Activated naive CD4-positive, alpha-beta T cell treated with anti-CD3 and anti-CD28 coated beads for 36 hours (primary cell): ENCODE results near the gene CHRNE. TPM values are rescaled to one million over a fixed set of nuclear protein-coding genes. Genes with fewer than 3 reads are reported as not detected.

Source experiments
- CTCF ChIA-PET: fragments of 350-600 bp; sonication (Branson Sonifier 250); formaldehyde crosslinking; loops from one replicate; lab custom pipeline; 2021; ENCODE audit warnings: antibody characterized with exemption; lab: Charles Lee
- DNase-seq: peaks from one replicate; pipeline ENCODE4 v3.0.0-alpha.2; 2020
- H3K27ac Mint-ChIP-seq: one replicate; pipeline ENCODE4 v1.8.0; 2021; ENCODE audit warnings: mild to moderate bottlenecking, mixed read lengths
- H3K27me3 Mint-ChIP-seq: one replicate; pipeline ENCODE4 v1.8.0; 2021; ENCODE audit warnings: low read depth, mixed read lengths
- H3K36me3 Mint-ChIP-seq: one replicate; pipeline ENCODE4 v1.8.0; 2021; ENCODE audit warnings: low read depth, mixed read lengths
- H3K4me1 Mint-ChIP-seq: one replicate; pipeline ENCODE4 v1.8.0; 2021; ENCODE audit warnings: low read depth, mixed read lengths
- H3K4me3 Mint-ChIP-seq: one replicate; pipeline ENCODE4 v1.8.0; 2021; ENCODE audit warnings: mild to moderate bottlenecking, moderate library complexity, mixed read lengths
- H3K9me3 Mint-ChIP-seq: one replicate; pipeline ENCODE4 v1.8.0; 2021; ENCODE audit warnings: mixed read lengths
- intact Hi-C: fragments of 100-400 bp; cut with micrococcal nuclease; formaldehyde crosslinking; loops from one replicate; pipeline ENCODE4 v1.15.1; 2023
- total RNA-seq, 2 experiments: library from RNA; stranded (reverse); gene quantifications; one replicate each; pipeline ENCODE4 v1.2.3, GENCODE V29; 2021

Gene CHRNE
- under 1 TPM; 0.22 to 0.38 TPM for total RNA-seq

GRCh38 chr17:4903051-4903818 lies at the start of gene CHRNE:
Gene CHRNE (minus strand): TSS chr17:4903098. CDS start chr17:4903063, 35 bp downstream.
- peaks cover 32% of the 10 kb centered on the region for H3K4me1 Mint-ChIP-seq
- peak within 1 kb of the TSS; percentile 48 for H3K27ac Mint-ChIP-seq
- no peaks in the 10 kb centered on the region for H3K27me3 Mint-ChIP-seq
- CTCF ChIA-PET: interaction anchor here (0.6 to 2.0 kb wide), 9 partner anchors 9 to 167 kb away, joined by 3 to 9 read pairs (median 3); no protein-coding TSS in a partner anchor
- H3K36me3 Mint-ChIP-seq: no peaks in the 10 kb centered on the region
- H3K4me3 Mint-ChIP-seq: peak within 1 kb of the TSS; percentile 1
- peak; percentile 91 for DNase-seq
- no peaks in the 10 kb centered on the region for H3K9me3 Mint-ChIP-seq
- intact Hi-C loops: loop anchor here (5.0 kb wide), 1 partner anchor 336 kb away; no protein-coding TSS in a partner anchor

- CTCF ChIA-PET: interaction anchor here (1.1 to 1.4 kb wide), 4 partner anchors 11 to 46 kb away, joined by 3 to 4 read pairs (median 4); partner anchors contain the start of genes RNF167, SLC25A11 and SPAG7
- no peak for DNase-seq
- no peaks in the 10 kb centered on the region for H3K27me3 Mint-ChIP-seq
- intact Hi-C loops: no loop called here
- H3K36me3 Mint-ChIP-seq: peaks cover 16% of the 10 kb centered on the region
- H3K4me1 Mint-ChIP-seq: peaks cover 17% of the 10 kb centered on the region
- peak overlapping the region; percentile 81 for H3K4me3 Mint-ChIP-seq
- no peak overlapping the region for H3K27ac Mint-ChIP-seq
- H3K9me3 Mint-ChIP-seq: no peaks in the 10 kb centered on the region
Observed at GRCh38 chr17:4951486-4951885, 48.6 kb upstream of the CHRNE start.

- H3K27me3 Mint-ChIP-seq: no peaks in the 10 kb centered on the region
- no peak for DNase-seq
- H3K4me1 Mint-ChIP-seq: peaks cover 17% of the 10 kb centered on the region
- H3K9me3 Mint-ChIP-seq: no peaks in the 10 kb centered on the region
- peak within 1 kb of the TSS; percentile 81 for H3K4me3 Mint-ChIP-seq
- intact Hi-C loops: no loop called here
- H3K27ac Mint-ChIP-seq: peak within 1 kb of the TSS; percentile 93
- CTCF ChIA-PET: interaction anchor here (1.2 kb wide), 1 partner anchor 11 kb away, joined by 4 read pairs; no protein-coding TSS in a partner anchor
- H3K36me3 Mint-ChIP-seq: peaks cover 20% of the 10 kb centered on the region
Observed at GRCh38 chr17:4950746-4951204, 47.9 kb upstream of the CHRNE start, which contains the start of gene ENO3. Gene ENO3 (plus strand): TSS chr17:4951119. CDS start chr17:4951830, 711 bp downstream.

- intact Hi-C loops: no loop called here
Observed at GRCh38 chr17:4950075-4950745, 47.3 kb upstream of the CHRNE start.

DNA sequence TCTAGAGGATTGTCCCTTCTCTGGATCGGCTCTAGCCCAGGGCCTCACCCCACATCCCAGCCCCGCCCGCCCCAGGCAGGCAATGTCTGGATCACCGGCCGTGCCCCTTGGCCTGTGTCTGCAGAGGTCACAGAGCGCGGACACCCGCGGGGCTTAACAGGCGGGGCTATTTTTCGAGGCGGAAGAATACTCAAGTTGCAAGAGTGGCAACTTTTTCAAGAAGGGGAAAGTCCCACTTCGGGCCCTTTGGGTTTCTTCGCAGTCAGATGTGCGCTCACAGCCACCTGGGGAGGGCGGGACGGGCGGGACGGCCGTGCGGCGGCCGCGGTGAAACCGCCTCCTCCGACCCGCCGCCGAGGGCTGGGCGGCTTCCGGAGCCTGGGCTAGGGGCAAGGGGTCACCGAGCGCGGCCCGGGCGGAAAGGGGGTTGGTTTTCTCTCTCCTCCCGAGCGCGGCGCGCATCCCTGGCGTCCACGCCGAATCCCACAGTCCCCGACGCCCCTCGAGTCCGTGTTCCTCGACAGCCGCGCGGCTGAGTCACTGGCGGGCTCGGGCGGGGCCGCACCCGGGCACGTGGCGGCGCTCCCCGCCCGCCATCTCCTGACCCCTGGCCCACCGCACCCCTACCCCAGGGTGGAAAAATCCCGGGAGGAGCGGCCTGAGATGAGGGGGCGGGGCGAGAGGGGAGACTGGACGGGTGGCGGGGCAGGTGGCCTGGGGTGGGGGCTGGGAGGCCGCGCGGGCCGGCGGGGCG lies 46.6 kb upstream of the CHRNE start:
- Mint-ChIP-seq H3K27me3 (no peaks in the 10 kb centered on the region), H3K9me3 (no peaks in the 10 kb centered on the region), H3K4me1 (peaks cover 29% of the 10 kb centered on the region), H3K36me3 (peaks cover 33% of the 10 kb centered on the region), H3K27ac (peak overlapping the region; percentile 99), H3K4me3 (peak overlapping the region; percentile 97)
- CTCF ChIA-PET: no interaction called here
- intact Hi-C loops: loop anchor here (1.0 to 10.0 kb wide), 7 partner anchors 40 to 985 kb away; partner anchors contain the start of genes ARRB2, ATP2A3, CYB5D2 and INCA1
- DNase-seq: peak; percentile 86

More at GRCh38 chr17:4950075-4950745, 47.3 kb upstream of the CHRNE start:
- Mint-ChIP-seq H3K4me3 (peak overlapping the region; percentile 81), H3K4me1 (peaks cover 22% of the 10 kb centered on the region), H3K9me3 (no peaks in the 10 kb centered on the region), H3K27ac (peak overlapping the region; percentile 93), H3K27me3 (no peaks in the 10 kb centered on the region), H3K36me3 (peaks cover 25% of the 10 kb centered on the region)
- CTCF ChIA-PET: no interaction called here
- DNase-seq: peak; percentile 44

DNA sequence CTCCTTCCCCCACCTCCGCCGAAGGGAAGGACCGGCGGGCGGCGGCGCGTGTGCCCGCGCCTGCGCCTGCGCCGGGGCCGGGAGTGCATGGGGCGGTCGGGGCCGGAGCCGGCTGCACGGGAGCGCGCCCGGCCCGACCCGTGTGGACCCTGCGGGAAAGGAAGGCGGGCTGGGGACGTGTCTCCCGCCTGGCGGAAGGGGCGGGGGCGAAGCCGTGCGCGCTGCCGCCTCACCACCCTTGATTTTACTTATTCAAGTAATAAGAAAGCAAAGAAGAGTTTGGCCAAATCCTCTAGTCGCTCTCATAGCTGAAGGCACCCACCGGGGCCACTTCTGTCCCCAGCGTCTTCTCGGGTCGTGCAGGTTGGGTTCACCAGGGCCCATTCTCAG lies 46.0 kb upstream of the CHRNE start:
- Mint-ChIP-seq H3K4me1 (peaks cover 35% of the 10 kb centered on the region), H3K36me3 (peaks cover 36% of the 10 kb centered on the region), H3K27ac (peak overlapping the region; percentile 99), H3K27me3 (no peaks in the 10 kb centered on the region), H3K9me3 (no peaks in the 10 kb centered on the region), H3K4me3 (peak overlapping the region; percentile 97)
- peak; percentile 78 for DNase-seq
- intact Hi-C loops: loop anchor here (1.0 to 10.0 kb wide), 10 partner anchors 9 to 984 kb away; partner anchors contain the start of genes ARRB2, ATP2A3, CYB5D2 and INCA1
- CTCF ChIA-PET: no interaction called here

DNA sequence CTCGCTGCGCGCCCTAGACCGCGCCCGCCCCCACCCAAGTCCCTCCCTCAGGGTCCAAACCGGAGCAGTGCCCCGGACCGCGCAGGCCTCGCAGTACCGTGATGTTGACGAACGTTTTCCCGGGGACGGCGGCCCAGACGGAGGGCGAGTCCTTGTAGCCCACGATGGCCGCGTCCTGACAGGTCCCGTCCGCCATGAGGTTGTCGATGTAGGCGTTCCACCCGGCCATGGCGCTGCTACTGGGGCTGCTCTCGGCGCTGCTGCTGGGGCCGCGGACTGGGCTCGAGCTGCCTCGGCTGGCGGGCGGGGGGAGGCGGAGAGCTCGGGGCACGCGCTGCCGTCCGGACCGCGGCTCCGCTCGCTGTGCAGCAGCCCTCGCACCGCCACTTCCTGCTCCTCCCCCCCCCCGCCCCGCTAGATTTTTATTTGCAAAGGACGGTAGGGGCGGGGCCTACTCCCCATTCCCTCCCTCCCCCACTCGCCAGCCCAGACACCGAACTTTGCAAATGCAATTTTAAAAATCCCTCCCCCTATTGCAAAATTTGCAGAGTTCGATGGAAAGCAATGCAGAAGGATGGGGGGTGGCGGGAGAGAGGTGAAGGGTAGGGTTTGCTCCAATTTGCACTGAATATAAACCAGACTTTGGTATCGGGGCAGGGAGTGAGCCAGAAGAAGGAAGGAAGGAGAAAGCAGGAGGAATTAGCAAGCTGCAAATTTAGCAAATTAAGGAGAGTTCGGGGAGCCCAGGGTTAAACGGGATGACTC lies 45.5 kb upstream of the CHRNE start, which contains the start of gene PFN1:
Gene PFN1 (minus strand): TSS at position 365 of the 765 bp plus-strand sequence. CDS start 136 bp downstream, at position 229.
- Mint-ChIP-seq H3K36me3 (peaks cover 37% of the 10 kb centered on the region), H3K4me1 (peaks cover 41% of the 10 kb centered on the region), H3K27me3 (no peaks in the 10 kb centered on the region), H3K9me3 (no peaks in the 10 kb centered on the region), H3K4me3 (peak within 1 kb of the TSS; percentile 97), H3K27ac (peak within 1 kb of the TSS; percentile 99)
- CTCF ChIA-PET: no interaction called here
- intact Hi-C loops: loop anchor here (1.0 to 10.0 kb wide), 9 partner anchors 8 to 984 kb away; partner anchors contain the start of genes ARRB2, ATP2A3, CYB5D2 and INCA1
- DNase-seq: peak; percentile 94

DNA sequence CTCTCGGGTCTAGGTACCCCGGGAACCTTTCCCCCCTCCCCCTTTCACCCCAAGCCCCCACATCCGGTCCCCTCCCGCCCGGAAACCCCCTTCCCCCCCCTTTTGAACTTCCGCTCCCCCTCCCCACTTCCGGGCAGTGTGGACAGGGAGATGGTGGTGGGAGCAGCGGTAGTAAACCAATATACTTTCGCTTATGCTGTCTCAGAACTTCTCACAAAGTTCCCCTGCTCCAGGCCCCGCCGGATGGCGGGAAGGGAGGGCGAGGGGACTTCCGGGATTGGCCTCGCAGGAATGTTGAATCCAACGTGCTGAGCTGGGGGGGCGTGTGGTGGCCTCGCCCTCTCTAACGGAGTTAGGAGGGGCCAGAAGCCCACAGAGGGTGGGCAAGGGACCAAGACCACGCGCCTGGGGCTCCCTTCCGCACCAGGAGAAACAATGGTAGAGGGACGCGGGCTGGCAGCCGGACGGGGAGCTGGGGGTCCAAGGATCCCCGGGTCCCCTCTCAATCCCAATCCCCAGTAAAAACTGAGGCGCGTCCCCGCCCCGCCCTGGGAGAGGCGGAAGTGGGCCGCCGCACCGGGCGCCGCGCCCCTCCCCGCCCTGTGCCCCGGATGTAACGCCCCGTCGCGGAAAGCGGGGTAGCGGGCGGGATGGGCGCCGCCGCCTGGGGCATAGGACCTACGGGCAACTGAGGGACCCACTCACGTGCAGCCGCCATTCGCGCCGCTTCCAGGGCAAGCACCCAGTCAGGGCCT lies 44.7 kb upstream of the CHRNE start:
- H3K4me1 Mint-ChIP-seq: peaks cover 49% of the 10 kb centered on the region

GRCh38 chr17:4947010-4947410 lies 44.1 kb upstream of the CHRNE start:
- Mint-ChIP-seq H3K9me3 (no peaks in the 10 kb centered on the region), H3K4me1 (peaks cover 54% of the 10 kb centered on the region), H3K27me3 (no peaks in the 10 kb centered on the region), H3K27ac (peak overlapping the region; percentile 99), H3K36me3 (peaks cover 50% of the 10 kb centered on the region), H3K4me3 (peak overlapping the region; percentile 97)
- DNase-seq: no peak
- intact Hi-C loops: loop anchor here (2.0 to 10.0 kb wide), 4 partner anchors 338 to 982 kb away; partner anchors contain the start of genes ATP2A3, CYB5D2, RABEP1 and UBE2G1
- CTCF ChIA-PET: interaction anchor here (1.0 kb wide), 1 partner anchor 9 kb away, joined by 3 read pairs; no protein-coding TSS in a partner anchor

More for the DNA sequence above, 44.7 kb upstream of the CHRNE start:
- Mint-ChIP-seq H3K27me3 (no peaks in the 10 kb centered on the region), H3K27ac (peak overlapping the region; percentile 99), H3K36me3 (peaks cover 45% of the 10 kb centered on the region), H3K4me3 (peak overlapping the region; percentile 97), H3K9me3 (no peaks in the 10 kb centered on the region)
- CTCF ChIA-PET: no interaction called here
- intact Hi-C loops: loop anchor here (1.0 to 10.0 kb wide), 10 partner anchors 7 to 983 kb away; partner anchors contain the start of genes ARRB2, ATP2A3, CYB5D2 and INCA1
- peak; percentile 84 for DNase-seq

DNA sequence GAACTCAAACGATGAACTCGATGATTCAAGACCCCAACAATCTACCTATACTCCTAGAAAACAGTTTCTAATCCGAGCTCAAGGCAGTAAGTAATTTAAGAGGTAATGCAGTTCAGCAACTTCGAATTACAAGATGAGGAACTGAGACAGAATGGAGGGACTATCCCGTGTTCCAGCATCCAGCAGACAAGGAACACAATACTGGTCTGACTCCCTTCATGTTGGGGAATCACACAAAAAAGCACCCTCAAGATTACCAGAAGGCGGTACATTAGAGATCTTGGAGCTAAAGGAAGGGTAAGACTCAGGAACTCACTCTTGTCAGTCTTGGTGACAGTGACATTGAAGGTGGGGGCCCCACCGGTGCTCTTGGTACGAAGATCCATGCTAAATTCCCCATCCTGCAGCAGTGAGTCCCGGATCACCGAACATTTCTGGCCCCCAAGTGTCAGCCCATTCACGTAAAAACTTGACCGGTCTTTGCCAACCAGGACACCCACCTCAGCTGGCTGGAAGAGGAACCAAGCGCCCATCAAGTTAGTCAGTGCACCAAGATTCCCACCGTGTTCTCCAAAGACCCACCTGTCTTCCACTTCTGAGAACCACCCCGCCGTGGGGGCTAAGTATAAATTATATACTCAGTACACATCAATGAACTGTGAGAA lies 43.5 kb upstream of the CHRNE start:
- peaks cover 59% of the 10 kb centered on the region for H3K4me1 Mint-ChIP-seq
- H3K27me3 Mint-ChIP-seq: no peaks in the 10 kb centered on the region
- intact Hi-C loops: loop anchor here (2.0 to 10.0 kb wide), 4 partner anchors 338 to 982 kb away; partner anchors contain the start of genes ATP2A3, CYB5D2, RABEP1 and UBE2G1
- H3K36me3 Mint-ChIP-seq: peaks cover 55% of the 10 kb centered on the region
- DNase-seq: no peak
- peak overlapping the region; percentile 97 for H3K4me3 Mint-ChIP-seq
- CTCF ChIA-PET: interaction anchor here (1.0 to 1.3 kb wide), 2 partner anchors 10 to 23 kb away, joined by 3 read pairs; no protein-coding TSS in a partner anchor
- no peaks in the 10 kb centered on the region for H3K9me3 Mint-ChIP-seq
- H3K27ac Mint-ChIP-seq: peak overlapping the region; percentile 99
